GM23338 (cell line): ENCODE results near the gene OR11H6. TPM values are rescaled to one million over a fixed set of nuclear protein-coding genes. Genes with fewer than 3 reads are reported as not detected.

Experiments used
- ATAC-seq: fragments of 200-7000 bp; cut with Tn5 transposase; 3 replicates; pipeline ENCODE4 v1.9.1; 2020
- DNase-seq: peaks from one replicate; pipeline ENCODE4 v3.0.0-alpha.2; 2015; ENCODE audit warnings: low spot score
- H2AFZ ChIP-seq: fragments of 200-600 bp; sonication (generic); 2 replicates; pipeline ENCODE4 v1.8.0; 2016; ENCODE audit warnings: antibody characterized with exemption, mild to moderate bottlenecking, moderate library complexity
- H3F3A ChIP-seq: fragments of 200-600 bp; sonication (generic); replicated peaks from 2 replicates; pipeline ENCODE4 v1.8.0; 2017; ENCODE audit warnings: antibody characterized with exemption, mixed run types, low read depth
- H3K27ac ChIP-seq: fragments of 200-600 bp; sonication (generic); 2 replicates; pipeline ENCODE4 v1.6.1; 2016; ENCODE audit warnings: low read depth
- H3K27me3 ChIP-seq: fragments of 200-600 bp; sonication (generic); 2 replicates; pipeline ENCODE4 v1.8.0; 2016; ENCODE audit warnings: mild to moderate bottlenecking, mixed run types, moderate library complexity; ENCODE audit not compliant: insufficient read depth
- H3K36me3 ChIP-seq: fragments of 200-600 bp; sonication (generic); 2 replicates; pipeline ENCODE4 v1.8.0; 2016; ENCODE audit warnings: mild to moderate bottlenecking; ENCODE audit not compliant: insufficient read depth
- H3K4me1 ChIP-seq: fragments of 200-600 bp; sonication (generic); 2 replicates; pipeline ENCODE4 v1.8.0; 2016; ENCODE audit warnings: mild to moderate bottlenecking, moderate library complexity; ENCODE audit not compliant: insufficient read depth
- H3K4me2 ChIP-seq: fragments of 200-600 bp; sonication (generic); 2 replicates; pipeline ENCODE4 v1.7.1; 2017; ENCODE audit warnings: mixed run types
- H3K4me3 ChIP-seq: fragments of 200-600 bp; sonication (generic); 2 replicates; pipeline ENCODE4 v1.6.1; 2016; ENCODE audit warnings: mixed run types
- H3K79me2 ChIP-seq: fragments of 200-600 bp; sonication (generic); replicated peaks from 2 replicates; pipeline ENCODE4 v1.8.0; 2017; ENCODE audit warnings: mild to moderate bottlenecking; ENCODE audit not compliant: insufficient read depth
- H3K9me2 ChIP-seq: fragments of 200-600 bp; sonication (generic); 2 replicates; pipeline ENCODE4 v1.8.0; 2017; ENCODE audit not compliant: insufficient read depth
- H4K20me1 ChIP-seq: fragments of 200-600 bp; sonication (generic); replicated peaks from 2 replicates; pipeline ENCODE4 v1.8.0; 2017; ENCODE audit warnings: mild to moderate bottlenecking; ENCODE audit not compliant: insufficient read depth
- H3K27ac Mint-ChIP-seq: 2 replicates; pipeline ENCODE4 v1.8.0; 2020; ENCODE audit warnings: inconsistent platforms, mild to moderate bottlenecking, moderate library complexity, mixed read lengths
- H3K27me3 Mint-ChIP-seq: 3 replicates; pipeline ENCODE4 v1.8.0; 2022; ENCODE audit warnings: low read depth, mild to moderate bottlenecking, moderate library complexity, mixed read lengths, inconsistent platforms; ENCODE audit not compliant: insufficient read depth, poor library complexity
- H3K36me3 Mint-ChIP-seq: 3 replicates; pipeline ENCODE4 v1.8.0; 2021; ENCODE audit warnings: low read depth, mild to moderate bottlenecking, inconsistent platforms, moderate library complexity, mixed read lengths
- H3K4me1 Mint-ChIP-seq: 3 replicates; pipeline ENCODE4 v1.8.0; 2020; ENCODE audit warnings: mild to moderate bottlenecking, inconsistent platforms, mixed read lengths
- H3K4me3 Mint-ChIP-seq: 3 replicates; pipeline ENCODE4 v1.8.0; 2021; ENCODE audit warnings: moderate library complexity, mild to moderate bottlenecking, inconsistent platforms, mixed read lengths
- H3K9me3 Mint-ChIP-seq: 3 replicates; pipeline ENCODE4 v1.8.0; 2020; ENCODE audit warnings: moderate library complexity, mild to moderate bottlenecking, inconsistent platforms, mixed read lengths
- CREB1 ChIP-seq: fragments of 250-450 bp; sonication (Bioruptor Pico); IDR thresholded peaks from 2 replicates; pipeline ENCODE4 v1.5.0; 2020; ENCODE audit warnings: low read depth, mild to moderate bottlenecking, moderate library complexity
- EZH2 ChIP-seq: fragments of 200-600 bp; sonication (generic); IDR thresholded peaks from one replicate; pipeline ENCODE4 v1.8.0; 2017; ENCODE audit warnings: antibody characterized with exemption, mild to moderate bottlenecking, low read depth; ENCODE audit not compliant: unreplicated experiment
- EZH2phosphoT487 ChIP-seq: fragments of 200-600 bp; sonication (generic); IDR thresholded peaks from one replicate; pipeline ENCODE4 v1.8.1; 2018; ENCODE audit warnings: antibody characterized with exemption; ENCODE audit not compliant: unreplicated experiment
- JUNB ChIP-seq: IDR thresholded peaks from one replicate; pipeline ENCODE4 v1.6.1; 2016; ENCODE audit warnings: antibody characterized with exemption; ENCODE audit not compliant: unreplicated experiment
- NANOG ChIP-seq: IDR thresholded peaks from 2 replicates; pipeline ENCODE4 v1.6.1; 2016; ENCODE audit warnings: antibody characterized with exemption, borderline replicate concordance
- POLR2AphosphoS5 ChIP-seq: IDR thresholded peaks from 2 replicates; pipeline ENCODE4 v1.6.1; 2016; ENCODE audit warnings: antibody characterized with exemption, low read depth
- STAT1 ChIP-seq: IDR thresholded peaks from one replicate; pipeline ENCODE4 v1.6.1; 2016; ENCODE audit warnings: antibody characterized with exemption; ENCODE audit not compliant: unreplicated experiment
- ZNF114 ChIP-seq: fragments of 250-450 bp; sonication (Bioruptor Pico); IDR thresholded peaks from 2 replicates; pipeline ENCODE4 v1.5.0; 2020; ENCODE audit warnings: mild to moderate bottlenecking, moderate library complexity
- ZNF331 ChIP-seq: fragments of 250-450 bp; sonication (Bioruptor Pico); IDR thresholded peaks from 2 replicates; pipeline ENCODE4 v1.5.0; 2020; ENCODE audit warnings: low read depth, mild to moderate bottlenecking, moderate library complexity
- polyA plus RNA-seq: library from polyadenylated mRNA; unstranded; fragments of >200 nt; fragmentation: Nextera tagmentation; extraction: Ambion mirVana; gene quantifications from 2 replicates; pipeline ENCODE4 v1.2.1, GENCODE V29; 2016
- total RNA-seq: library from RNA; depleted of rRNA; stranded (reverse); fragments of >200 nt; shearing (Covaris generic); gene quantifications from 2 replicates; pipeline ENCODE4 v1.2.3, GENCODE V29; 2014
- TF ChIP-seq, protein P1 (sequence below): IDR thresholded peaks from 2 replicates; pipeline ENCODE4 v1.6.1; 2016; ENCODE audit warnings: antibody characterized with exemption
- TF ChIP-seq, protein P2 (sequence below), 2 experiments: fragments of 200-600 bp in 1 of 2; sonication (generic) in 1 of 2; conservative IDR thresholded peaks; 2 replicates each; pipeline versions ENCODE4 v1.5.1 to v1.6.1; 2016 to 2017; ENCODE audit warnings: antibody characterized with exemption in 2 of 2, low read depth in 2 of 2, mild to moderate bottlenecking in 2 of 2, moderate library complexity in 1 of 2
- TF ChIP-seq, protein P3 (sequence below): IDR thresholded peaks from one replicate; pipeline ENCODE4 v1.6.1; 2018; ENCODE audit warnings: antibody characterized with exemption; ENCODE audit not compliant: unreplicated experiment
- TF ChIP-seq, protein P4 (sequence below): fragments of 250-450 bp; sonication (Bioruptor Pico); IDR thresholded peaks from 2 replicates; pipeline ENCODE4 v1.5.0; 2020; ENCODE audit warnings: mild to moderate bottlenecking, moderate library complexity

OR11H6 gene
- total and polyA plus RNA-seq, 2 experiments from 2014 or later = not detected

DNA sequence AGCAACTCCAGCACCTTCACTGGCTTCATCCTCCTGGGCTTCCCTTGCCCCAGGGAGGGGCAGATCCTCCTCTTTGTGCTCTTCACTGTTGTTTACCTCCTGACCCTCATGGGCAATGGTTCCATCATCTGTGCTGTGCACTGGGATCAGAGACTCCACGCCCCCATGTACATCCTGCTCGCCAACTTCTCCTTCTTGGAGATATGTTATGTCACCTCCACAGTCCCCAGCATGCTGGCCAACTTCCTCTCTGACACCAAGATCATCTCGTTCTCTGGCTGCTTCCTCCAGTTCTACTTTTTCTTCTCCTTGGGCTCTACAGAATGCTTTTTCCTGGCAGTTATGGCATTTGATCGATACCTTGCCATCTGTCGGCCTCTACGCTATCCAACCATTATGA is 26.1 kb upstream of the OR11H6 start:
- no peaks in the 10 kb centered on the region for H3K79me2 ChIP-seq
- H3K4me2 ChIP-seq = no peak overlapping the region
- H3K36me3 Mint-ChIP-seq = peaks cover 39% of the 10 kb centered on the region; the same call in 2 of the 3 replicates
- H3K27ac ChIP-seq = no peak overlapping the region
- peaks cover 8% of the 10 kb centered on the region; the same call in 1 of the 2 replicates for H3K36me3 ChIP-seq
- no peaks in the 10 kb centered on the region for H4K20me1 ChIP-seq
- TF ChIP-seq CREB1 (CRISPR knock-in tag) = no peak
- no peak for TF ChIP-seq STAT1
- TF ChIP-seq EZH2phosphoT487 = no peak
- TF ChIP-seq EZH2 = no peak
- TF ChIP-seq, protein P1, sequence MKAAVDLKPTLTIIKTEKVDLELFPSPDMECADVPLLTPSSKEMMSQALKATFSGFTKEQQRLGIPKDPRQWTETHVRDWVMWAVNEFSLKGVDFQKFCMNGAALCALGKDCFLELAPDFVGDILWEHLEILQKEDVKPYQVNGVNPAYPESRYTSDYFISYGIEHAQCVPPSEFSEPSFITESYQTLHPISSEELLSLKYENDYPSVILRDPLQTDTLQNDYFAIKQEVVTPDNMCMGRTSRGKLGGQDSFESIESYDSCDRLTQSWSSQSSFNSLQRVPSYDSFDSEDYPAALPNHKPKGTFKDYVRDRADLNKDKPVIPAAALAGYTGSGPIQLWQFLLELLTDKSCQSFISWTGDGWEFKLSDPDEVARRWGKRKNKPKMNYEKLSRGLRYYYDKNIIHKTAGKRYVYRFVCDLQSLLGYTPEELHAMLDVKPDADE = no peak
- no peak for TF ChIP-seq ZNF331 (CRISPR knock-in tag)
- TF ChIP-seq POLR2AphosphoS5 = no peak
- TF ChIP-seq, protein P2, sequence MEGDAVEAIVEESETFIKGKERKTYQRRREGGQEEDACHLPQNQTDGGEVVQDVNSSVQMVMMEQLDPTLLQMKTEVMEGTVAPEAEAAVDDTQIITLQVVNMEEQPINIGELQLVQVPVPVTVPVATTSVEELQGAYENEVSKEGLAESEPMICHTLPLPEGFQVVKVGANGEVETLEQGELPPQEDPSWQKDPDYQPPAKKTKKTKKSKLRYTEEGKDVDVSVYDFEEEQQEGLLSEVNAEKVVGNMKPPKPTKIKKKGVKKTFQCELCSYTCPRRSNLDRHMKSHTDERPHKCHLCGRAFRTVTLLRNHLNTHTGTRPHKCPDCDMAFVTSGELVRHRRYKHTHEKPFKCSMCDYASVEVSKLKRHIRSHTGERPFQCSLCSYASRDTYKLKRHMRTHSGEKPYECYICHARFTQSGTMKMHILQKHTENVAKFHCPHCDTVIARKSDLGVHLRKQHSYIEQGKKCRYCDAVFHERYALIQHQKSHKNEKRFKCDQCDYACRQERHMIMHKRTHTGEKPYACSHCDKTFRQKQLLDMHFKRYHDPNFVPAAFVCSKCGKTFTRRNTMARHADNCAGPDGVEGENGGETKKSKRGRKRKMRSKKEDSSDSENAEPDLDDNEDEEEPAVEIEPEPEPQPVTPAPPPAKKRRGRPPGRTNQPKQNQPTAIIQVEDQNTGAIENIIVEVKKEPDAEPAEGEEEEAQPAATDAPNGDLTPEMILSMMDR (conservative IDR thresholded peaks at IDR 0.05; ENCODE audit: low read depth in 2 of 2) = no peak
- TF ChIP-seq, protein P3, sequence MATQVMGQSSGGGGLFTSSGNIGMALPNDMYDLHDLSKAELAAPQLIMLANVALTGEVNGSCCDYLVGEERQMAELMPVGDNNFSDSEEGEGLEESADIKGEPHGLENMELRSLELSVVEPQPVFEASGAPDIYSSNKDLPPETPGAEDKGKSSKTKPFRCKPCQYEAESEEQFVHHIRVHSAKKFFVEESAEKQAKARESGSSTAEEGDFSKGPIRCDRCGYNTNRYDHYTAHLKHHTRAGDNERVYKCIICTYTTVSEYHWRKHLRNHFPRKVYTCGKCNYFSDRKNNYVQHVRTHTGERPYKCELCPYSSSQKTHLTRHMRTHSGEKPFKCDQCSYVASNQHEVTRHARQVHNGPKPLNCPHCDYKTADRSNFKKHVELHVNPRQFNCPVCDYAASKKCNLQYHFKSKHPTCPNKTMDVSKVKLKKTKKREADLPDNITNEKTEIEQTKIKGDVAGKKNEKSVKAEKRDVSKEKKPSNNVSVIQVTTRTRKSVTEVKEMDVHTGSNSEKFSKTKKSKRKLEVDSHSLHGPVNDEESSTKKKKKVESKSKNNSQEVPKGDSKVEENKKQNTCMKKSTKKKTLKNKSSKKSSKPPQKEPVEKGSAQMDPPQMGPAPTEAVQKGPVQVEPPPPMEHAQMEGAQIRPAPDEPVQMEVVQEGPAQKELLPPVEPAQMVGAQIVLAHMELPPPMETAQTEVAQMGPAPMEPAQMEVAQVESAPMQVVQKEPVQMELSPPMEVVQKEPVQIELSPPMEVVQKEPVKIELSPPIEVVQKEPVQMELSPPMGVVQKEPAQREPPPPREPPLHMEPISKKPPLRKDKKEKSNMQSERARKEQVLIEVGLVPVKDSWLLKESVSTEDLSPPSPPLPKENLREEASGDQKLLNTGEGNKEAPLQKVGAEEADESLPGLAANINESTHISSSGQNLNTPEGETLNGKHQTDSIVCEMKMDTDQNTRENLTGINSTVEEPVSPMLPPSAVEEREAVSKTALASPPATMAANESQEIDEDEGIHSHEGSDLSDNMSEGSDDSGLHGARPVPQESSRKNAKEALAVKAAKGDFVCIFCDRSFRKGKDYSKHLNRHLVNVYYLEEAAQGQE = no peak
- TF ChIP-seq JUNB = no peak
- no peak for TF ChIP-seq NANOG
- TF ChIP-seq ZNF114 (CRISPR knock-in tag) = no peak
- TF ChIP-seq, protein P4, sequence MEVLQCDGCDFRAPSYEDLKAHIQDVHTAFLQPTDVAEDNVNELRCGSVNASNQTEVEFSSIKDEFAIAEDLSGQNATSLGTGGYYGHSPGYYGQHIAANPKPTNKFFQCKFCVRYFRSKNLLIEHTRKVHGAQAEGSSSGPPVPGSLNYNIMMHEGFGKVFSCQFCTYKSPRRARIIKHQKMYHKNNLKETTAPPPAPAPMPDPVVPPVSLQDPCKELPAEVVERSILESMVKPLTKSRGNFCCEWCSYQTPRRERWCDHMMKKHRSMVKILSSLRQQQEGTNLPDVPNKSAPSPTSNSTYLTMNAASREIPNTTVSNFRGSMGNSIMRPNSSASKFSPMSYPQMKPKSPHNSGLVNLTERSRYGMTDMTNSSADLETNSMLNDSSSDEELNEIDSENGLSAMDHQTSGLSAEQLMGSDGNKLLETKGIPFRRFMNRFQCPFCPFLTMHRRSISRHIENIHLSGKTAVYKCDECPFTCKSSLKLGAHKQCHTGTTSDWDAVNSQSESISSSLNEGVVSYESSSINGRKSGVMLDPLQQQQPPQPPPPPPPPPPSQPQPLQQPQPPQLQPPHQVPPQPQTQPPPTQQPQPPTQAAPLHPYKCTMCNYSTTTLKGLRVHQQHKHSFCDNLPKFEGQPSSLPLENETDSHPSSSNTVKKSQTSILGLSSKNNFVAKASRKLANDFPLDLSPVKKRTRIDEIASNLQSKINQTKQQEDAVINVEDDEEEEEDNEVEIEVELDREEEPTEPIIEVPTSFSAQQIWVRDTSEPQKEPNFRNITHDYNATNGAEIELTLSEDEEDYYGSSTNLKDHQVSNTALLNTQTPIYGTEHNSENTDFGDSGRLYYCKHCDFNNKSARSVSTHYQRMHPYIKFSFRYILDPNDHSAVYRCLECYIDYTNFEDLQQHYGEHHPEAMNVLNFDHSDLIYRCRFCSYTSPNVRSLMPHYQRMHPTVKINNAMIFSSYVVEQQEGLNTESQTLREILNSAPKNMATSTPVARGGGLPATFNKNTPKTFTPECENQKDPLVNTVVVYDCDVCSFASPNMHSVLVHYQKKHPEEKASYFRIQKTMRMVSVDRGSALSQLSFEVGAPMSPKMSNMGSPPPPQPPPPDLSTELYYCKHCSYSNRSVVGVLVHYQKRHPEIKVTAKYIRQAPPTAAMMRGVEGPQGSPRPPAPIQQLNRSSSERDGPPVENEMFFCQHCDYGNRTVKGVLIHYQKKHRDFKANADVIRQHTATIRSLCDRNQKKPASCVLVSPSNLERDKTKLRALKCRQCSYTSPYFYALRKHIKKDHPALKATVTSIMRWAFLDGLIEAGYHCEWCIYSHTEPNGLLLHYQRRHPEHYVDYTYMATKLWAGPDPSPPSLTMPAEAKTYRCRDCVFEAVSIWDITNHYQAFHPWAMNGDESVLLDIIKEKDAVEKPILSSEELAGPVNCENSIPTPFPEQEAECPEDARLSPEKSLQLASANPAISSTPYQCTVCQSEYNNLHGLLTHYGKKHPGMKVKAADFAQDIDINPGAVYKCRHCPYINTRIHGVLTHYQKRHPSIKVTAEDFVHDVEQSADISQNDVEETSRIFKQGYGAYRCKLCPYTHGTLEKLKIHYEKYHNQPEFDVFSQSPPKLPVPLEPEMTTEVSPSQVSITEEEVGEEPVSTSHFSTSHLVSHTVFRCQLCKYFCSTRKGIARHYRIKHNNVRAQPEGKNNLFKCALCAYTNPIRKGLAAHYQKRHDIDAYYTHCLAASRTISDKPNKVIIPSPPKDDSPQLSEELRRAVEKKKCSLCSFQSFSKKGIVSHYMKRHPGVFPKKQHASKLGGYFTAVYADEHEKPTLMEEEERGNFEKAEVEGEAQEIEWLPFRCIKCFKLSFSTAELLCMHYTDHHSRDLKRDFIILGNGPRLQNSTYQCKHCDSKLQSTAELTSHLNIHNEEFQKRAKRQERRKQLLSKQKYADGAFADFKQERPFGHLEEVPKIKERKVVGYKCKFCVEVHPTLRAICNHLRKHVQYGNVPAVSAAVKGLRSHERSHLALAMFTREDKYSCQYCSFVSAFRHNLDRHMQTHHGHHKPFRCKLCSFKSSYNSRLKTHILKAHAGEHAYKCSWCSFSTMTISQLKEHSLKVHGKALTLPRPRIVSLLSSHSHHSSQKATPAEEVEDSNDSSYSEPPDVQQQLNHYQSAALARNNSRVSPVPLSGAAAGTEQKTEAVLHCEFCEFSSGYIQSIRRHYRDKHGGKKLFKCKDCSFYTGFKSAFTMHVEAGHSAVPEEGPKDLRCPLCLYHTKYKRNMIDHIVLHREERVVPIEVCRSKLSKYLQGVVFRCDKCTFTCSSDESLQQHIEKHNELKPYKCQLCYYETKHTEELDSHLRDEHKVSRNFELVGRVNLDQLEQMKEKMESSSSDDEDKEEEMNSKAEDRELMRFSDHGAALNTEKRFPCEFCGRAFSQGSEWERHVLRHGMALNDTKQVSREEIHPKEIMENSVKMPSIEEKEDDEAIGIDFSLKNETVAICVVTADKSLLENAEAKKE (CRISPR knock-in tag) = no peak
- no peak for ATAC-seq
- H3K4me3 ChIP-seq = no peak overlapping the region
- H3F3A ChIP-seq = no peaks in the 10 kb centered on the region
- H3K27ac Mint-ChIP-seq = no peak overlapping the region
- peaks cover 2% of the 10 kb centered on the region for H3K27me3 Mint-ChIP-seq
- DNase-seq = no peak
- peaks cover 88% of the 10 kb centered on the region for H3K9me3 Mint-ChIP-seq
- H3K4me3 Mint-ChIP-seq = no peak overlapping the region
- H3K27me3 ChIP-seq = no peaks in the 10 kb centered on the region
- H3K9me2 ChIP-seq = no peaks in the 10 kb centered on the region
- no peaks in the 10 kb centered on the region for H3K4me1 Mint-ChIP-seq
- H3K4me1 ChIP-seq = no peaks in the 10 kb centered on the region
- H2AFZ ChIP-seq = no peak overlapping the region
